ENCODE data around the gene EDA. TPM values are rescaled to one million over a fixed set of nuclear protein-coding genes. Genes with fewer than 3 reads are reported as not detected.

Gene EDA
- total RNA-seq, 1 experiment from 2014 or later = 1.1 TPM

- no peak for TF ChIP-seq CTCF (IDR thresholded peaks at IDR 0.05; ENCODE audit: unreplicated experiment)
- POLR2A ChIA-PET = no interaction called here
These were observed 394.1 kb downstream of the EDA start for GRCh38 chrX:70009970-70010369.

GRCh38 chrX:70012756-70013155 lies 396.8 kb downstream of the EDA start:
- ChIA-PET POLR2A (no interaction called here), CTCF (interaction anchor here (1.5 to 2.5 kb wide), 3 partner anchors 17 to 475 kb away, joined by 4 to 13 read pairs (median 8); no protein-coding TSS in a partner anchor)
- DNase-seq (ENCODE audit: unreplicated experiment) = no peak
- Mint-ChIP-seq H3K4me3 (ENCODE audit: unreplicated experiment) (no peak overlapping the region), H3K27ac (ENCODE audit: low read depth, unreplicated experiment) (no peak overlapping the region), H3K9me3 (ENCODE audit: unreplicated experiment) (peaks cover 5% of the 10 kb centered on the region), H3K36me3 (ENCODE audit: insufficient read depth, unreplicated experiment) (no peaks in the 10 kb centered on the region), H3K4me1 (ENCODE audit: insufficient read depth, unreplicated experiment) (no peaks in the 10 kb centered on the region), H3K27me3 (ENCODE audit: insufficient read depth, unreplicated experiment) (peaks cover 25% of the 10 kb centered on the region)
- intact Hi-C loops (cut with micrococcal nuclease) = no loop called here
- no TSS peak for BruUV-seq (replicated peaks)
- TF ChIP-seq CTCF (IDR thresholded peaks at IDR 0.05; ENCODE audit: unreplicated experiment) = no peak

More at GRCh38 chrX:70009970-70010369, 394.1 kb downstream of the EDA start:
- H3K36me3 Mint-ChIP-seq (ENCODE audit: insufficient read depth, unreplicated experiment) = no peaks in the 10 kb centered on the region
- no peak overlapping the region for H3K27ac Mint-ChIP-seq (ENCODE audit: low read depth, unreplicated experiment)
- CTCF ChIA-PET = no interaction called here
- intact Hi-C loops (cut with micrococcal nuclease) = no loop called here
- H3K27me3 Mint-ChIP-seq (ENCODE audit: insufficient read depth, unreplicated experiment) = peaks cover 22% of the 10 kb centered on the region
- DNase-seq (ENCODE audit: unreplicated experiment) = no peak
- no peaks in the 10 kb centered on the region for H3K9me3 Mint-ChIP-seq (ENCODE audit: unreplicated experiment)
- H3K4me3 Mint-ChIP-seq (ENCODE audit: unreplicated experiment) = no peak overlapping the region
- BruUV-seq (replicated peaks) = no TSS peak
- no peaks in the 10 kb centered on the region for H3K4me1 Mint-ChIP-seq (ENCODE audit: insufficient read depth, unreplicated experiment)

- peaks cover 25% of the 10 kb centered on the region for H3K27me3 Mint-ChIP-seq (ENCODE audit: insufficient read depth, unreplicated experiment)
- ChIA-PET CTCF (interaction anchor here (1.7 kb wide), 1 partner anchor 476 kb away, joined by 4 read pairs; no protein-coding TSS in a partner anchor), POLR2A (no interaction called here)
- intact Hi-C loops (cut with micrococcal nuclease) = no loop called here
- BruUV-seq (replicated peaks) = no TSS peak
- H3K4me3 Mint-ChIP-seq (ENCODE audit: unreplicated experiment) = no peak overlapping the region
- DNase-seq (ENCODE audit: unreplicated experiment) = no peak
- H3K4me1 Mint-ChIP-seq (ENCODE audit: insufficient read depth, unreplicated experiment) = no peaks in the 10 kb centered on the region
- H3K9me3 Mint-ChIP-seq (ENCODE audit: unreplicated experiment) = peaks cover 15% of the 10 kb centered on the region
- no peaks in the 10 kb centered on the region for H3K36me3 Mint-ChIP-seq (ENCODE audit: insufficient read depth, unreplicated experiment)
- TF ChIP-seq CTCF (IDR thresholded peaks at IDR 0.05; ENCODE audit: unreplicated experiment) = no peak
- H3K27ac Mint-ChIP-seq (ENCODE audit: low read depth, unreplicated experiment) = no peak overlapping the region
These were observed 397.8 kb downstream of the EDA start for GRCh38 chrX:70013466-70014381.

- no peak for DNase-seq (ENCODE audit: unreplicated experiment)
- ChIA-PET POLR2A (no interaction called here), CTCF (interaction anchor here (0.7 kb wide), 1 partner anchor 13 kb away, joined by 5 read pairs; no protein-coding TSS in a partner anchor)
- Mint-ChIP-seq H3K4me1 (ENCODE audit: insufficient read depth, unreplicated experiment) (no peaks in the 10 kb centered on the region), H3K27me3 (ENCODE audit: insufficient read depth, unreplicated experiment) (peaks cover 19% of the 10 kb centered on the region), H3K36me3 (ENCODE audit: insufficient read depth, unreplicated experiment) (no peaks in the 10 kb centered on the region), H3K27ac (ENCODE audit: low read depth, unreplicated experiment) (no peak overlapping the region), H3K4me3 (ENCODE audit: unreplicated experiment) (no peak overlapping the region), H3K9me3 (ENCODE audit: unreplicated experiment) (peaks cover 16% of the 10 kb centered on the region)
- intact Hi-C loops (cut with micrococcal nuclease) = no loop called here
- TF ChIP-seq CTCF (IDR thresholded peaks at IDR 0.05; ENCODE audit: unreplicated experiment) = no peak
- no TSS peak for BruUV-seq (replicated peaks)
These were observed 400.6 kb downstream of the EDA start for GRCh38 chrX:70016513-70016912.
